Panc1 (cell line): ENCODE measurements around the gene AFF3.

Source experiments
- CTCF ChIP-seq: fragments of 450-650 bp; IDR thresholded peaks from 2 replicates; pipeline ENCODE4 v1.5.1; 2017; ENCODE audit warnings: mild to moderate bottlenecking
- POLR2AphosphoS5 ChIP-seq: IDR thresholded peaks from 2 replicates; pipeline ENCODE4 v1.6.1; 2012; ENCODE audit warnings: mild to moderate bottlenecking, low read depth, low read length, moderate library complexity
- REST ChIP-seq, 2 experiments: IDR thresholded peaks; 2 replicates each; pipeline ENCODE4 v1.6.1; 2011 to 2012; ENCODE audit warnings: low read depth in 2 of 2, control low read depth in 1 of 2, low read length in 1 of 2, mild to moderate bottlenecking in 1 of 2, moderate library complexity in 1 of 2; ENCODE audit not compliant: insufficient read depth in 1 of 2
- SIN3A ChIP-seq: IDR thresholded peaks from 2 replicates; pipeline ENCODE4 v1.6.1; 2012; ENCODE audit warnings: low read depth, mild to moderate bottlenecking, low read length, moderate library complexity, borderline replicate concordance; ENCODE audit not compliant: insufficient read depth
- TCF7L2 ChIP-seq: IDR thresholded peaks from 2 replicates; pipeline ENCODE4 v1.6.1; 2011; ENCODE audit warnings: mild to moderate bottlenecking, low read depth, low read length, inconsistent platforms

- TF ChIP-seq CTCF, result no peak
- no peak for TF ChIP-seq POLR2AphosphoS5
- no peak for TF ChIP-seq REST (IDR thresholded peaks at IDR 0.05; ENCODE audit: insufficient read depth in 1 of 2, low read depth in 2 of 2, low read length in 1 of 2)
- TF ChIP-seq SIN3A, result no peak
- TF ChIP-seq TCF7L2, result no peak
These were observed 35.0 kb downstream of the AFF3 start for GRCh38 chr2:100107440-100107839.
